HG02943 (cell line): ENCODE measurements around the gene NCLN.

ENCODE experiments used
- ATAC-seq: cut with Tn5 transposase; IDR thresholded peaks from one replicate; pipeline ENCODE4 v1.9.1; 2021; ENCODE audit warnings: mild to moderate bottlenecking, low read depth, moderate library complexity; ENCODE audit not compliant: unreplicated experiment

Gene NCLN

DNA sequence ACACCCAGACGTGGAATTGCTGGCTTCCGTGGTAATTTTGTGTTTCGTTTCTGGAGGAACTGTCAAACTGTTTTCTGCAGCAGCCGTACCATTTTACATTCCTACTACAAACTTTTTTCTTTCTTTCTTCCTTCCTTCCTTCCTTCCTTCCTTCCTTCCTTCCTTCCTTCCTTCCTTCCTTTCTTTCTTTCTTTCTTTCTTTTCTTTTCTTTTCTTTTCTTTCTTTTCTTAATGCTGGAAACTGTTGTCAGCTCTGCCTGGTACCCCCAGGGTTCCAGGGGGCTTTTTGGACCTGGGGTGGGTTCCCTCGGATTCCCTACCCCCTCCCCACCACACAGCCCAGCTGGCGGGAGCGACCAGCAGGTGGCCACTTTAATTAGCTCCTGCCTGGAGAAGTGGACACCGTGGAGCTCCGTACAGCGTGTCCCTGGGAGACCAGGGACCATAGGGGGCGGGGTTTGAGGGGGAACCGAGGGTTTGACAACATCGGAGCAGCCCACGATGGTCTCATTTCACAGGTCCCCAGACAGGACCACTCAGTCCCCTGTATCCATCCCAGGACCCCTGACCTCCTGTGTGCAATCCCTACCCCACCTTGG is 63.1 kb downstream of the NCLN start:
- no peak for ATAC-seq

GRCh38 chr19:3249408-3249807 is 63.7 kb downstream of the NCLN start:
- no peak for ATAC-seq

DNA sequence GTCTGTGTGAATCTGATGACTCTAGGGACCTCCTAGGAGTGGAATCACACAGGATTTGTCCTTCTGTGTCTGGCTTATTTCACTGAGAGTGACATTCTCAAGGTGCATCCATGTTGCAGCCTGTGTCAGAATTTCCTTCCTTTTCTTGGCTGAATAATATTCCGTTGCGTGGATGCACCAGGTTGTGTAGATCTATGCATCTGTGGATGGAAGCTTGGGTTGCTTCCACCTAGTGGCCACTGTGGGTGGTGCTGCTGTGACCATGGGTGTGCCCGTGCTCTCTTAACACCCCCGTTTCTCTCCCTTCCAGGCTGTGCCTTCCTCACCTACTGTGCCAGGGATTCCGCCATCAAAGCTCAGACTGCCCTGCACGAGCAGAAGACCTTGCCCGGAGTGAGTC is 64.9 kb downstream of the NCLN start:
- no peak for ATAC-seq

DNA sequence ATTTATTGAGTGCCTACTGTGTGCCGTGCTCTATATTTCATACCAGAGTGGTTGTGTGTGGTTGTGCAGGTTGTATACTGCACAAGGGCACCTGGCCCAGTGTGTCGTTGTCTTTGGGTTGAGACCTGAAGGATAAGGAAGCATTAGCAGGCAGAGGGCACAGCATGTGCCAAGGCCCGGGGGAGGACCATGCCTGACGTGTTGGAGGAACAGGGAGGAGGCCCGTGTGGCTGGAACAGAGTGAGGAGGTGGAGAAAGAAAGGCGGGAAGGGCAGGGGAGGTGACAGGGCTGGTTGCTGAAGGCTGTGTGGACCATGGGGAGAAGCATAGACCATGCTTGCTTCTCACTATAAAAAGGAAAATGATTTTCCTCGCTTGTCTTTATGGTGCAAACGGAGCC is 65.5 kb downstream of the NCLN start:
- no peak for ATAC-seq

GRCh38 chr19:3252650-3253049 is 66.9 kb downstream of the NCLN start:
- no peak for ATAC-seq

- ATAC-seq: no peak
These were observed 67.5 kb downstream of the NCLN start for GRCh38 chr19:3253270-3253669.

GRCh38 chr19:3254520-3254919 is 68.8 kb downstream of the NCLN start:
- ATAC-seq: no peak

GRCh38 chr19:3257071-3257470 is 71.3 kb downstream of the NCLN start:
- ATAC-seq: no peak
